Keratinocyte (primary cell): ENCODE measurements around the gene CACNA1C. TPM values are rescaled to one million over a fixed set of nuclear protein-coding genes. Genes with fewer than 3 reads are reported as not detected.

Source experiments
- DNase-seq: peaks from one replicate; pipeline ENCODE4 v3.0.0-alpha.2; 2011; ENCODE audit warnings: low read depth, missing footprints, low spot score
- FAIRE-seq: peaks from 2 replicates; lab custom pipeline; 2011; peaks lifted over from hg19 to GRCh38; lab: Jason Lieb, UNC
- H2AFZ ChIP-seq: 2 replicates; pipeline ENCODE4 v1.6.0; 2012; ENCODE audit warnings: low read length, control low read depth, inconsistent platforms; ENCODE audit not compliant: control insufficient read depth
- H3K27ac ChIP-seq: 2 replicates; pipeline ENCODE4 v1.5.1; 2011; ENCODE audit warnings: low read length; ENCODE audit not compliant: control insufficient read depth, insufficient read depth
- H3K27me3 ChIP-seq: 3 replicates; pipeline ENCODE4 v1.6.0; 2011; ENCODE audit warnings: low read length; ENCODE audit not compliant: control insufficient read depth, insufficient read depth; ENCODE audit errors: extremely low read depth
- H3K36me3 ChIP-seq, 2 experiments: 2 replicates in 1 of 2; 3 replicates in 1 of 2; pipeline ENCODE4 v1.5.1; 2011; ENCODE audit warnings: low read length in 2 of 2, mild to moderate bottlenecking in 1 of 2; ENCODE audit not compliant: control insufficient read depth in 2 of 2, insufficient read depth in 2 of 2; ENCODE audit errors: extremely low read depth in 1 of 2
- H3K4me1 ChIP-seq: 3 replicates; pipeline ENCODE4 v1.5.1; 2011; ENCODE audit warnings: low read length; ENCODE audit not compliant: control insufficient read depth, insufficient read depth; ENCODE audit errors: extremely low read depth
- H3K4me2 ChIP-seq: 3 replicates; pipeline ENCODE4 v1.6.0; 2011; ENCODE audit warnings: low read depth, low read length; ENCODE audit not compliant: control insufficient read depth, insufficient read depth; ENCODE audit errors: extremely low read depth
- H3K4me3 ChIP-seq, 3 experiments: fragments of 200-600 bp in 1 of 3; sonication (generic) in 1 of 3; 2 replicates in 2 of 3; 3 replicates in 1 of 3; pipeline ENCODE4 v1.5.1; 2011 to 2016; ENCODE audit warnings: low read length in 3 of 3, mild to moderate bottlenecking in 3 of 3, control low read depth in 2 of 3, inconsistent platforms in 1 of 3, low read depth in 1 of 3, mixed read lengths in 1 of 3, mixed run types in 1 of 3, moderate library complexity in 1 of 3; ENCODE audit not compliant: control insufficient read depth in 2 of 3, insufficient read depth in 2 of 3; ENCODE audit errors: extremely low read depth in 1 of 3
- H3K79me2 ChIP-seq: 2 replicates; pipeline ENCODE4 v1.6.0; 2012; ENCODE audit warnings: low read length; ENCODE audit not compliant: control insufficient read depth, insufficient read depth
- H3K9ac ChIP-seq: 3 replicates; pipeline ENCODE4 v1.6.0; 2011; ENCODE audit warnings: low read length; ENCODE audit not compliant: control insufficient read depth, insufficient read depth; ENCODE audit errors: extremely low read depth
- H3K9me1 ChIP-seq: 3 replicates; pipeline ENCODE4 v1.6.0; 2011; ENCODE audit warnings: low read length; ENCODE audit not compliant: control insufficient read depth, insufficient read depth; ENCODE audit errors: extremely low read depth
- H3K9me3 ChIP-seq: 2 replicates; pipeline ENCODE4 v1.5.1; 2012; ENCODE audit warnings: low read depth, low read length; ENCODE audit not compliant: control insufficient read depth
- H4K20me1 ChIP-seq: 3 replicates; pipeline ENCODE4 v1.6.0; 2011; ENCODE audit warnings: low read length; ENCODE audit not compliant: control insufficient read depth, insufficient read depth; ENCODE audit errors: extremely low read depth
- CTCF ChIP-seq, 3 experiments: IDR thresholded peaks in 1 of 3; conservative IDR thresholded peaks in 1 of 3; optimal IDR thresholded peaks in 1 of 3; 2 replicates in 2 of 3; 3 replicates in 1 of 3; pipeline versions ENCODE3 to v1.5.1; 2011; ENCODE audit warnings: low read length in 3 of 3, mild to moderate bottlenecking in 3 of 3, moderate library complexity in 2 of 3, control low read depth in 1 of 3, inconsistent platforms in 1 of 3; ENCODE audit not compliant: insufficient read depth in 2 of 3; ENCODE audit errors: extremely low read depth in 1 of 3
- EZH2 ChIP-seq: IDR thresholded peaks from one replicate; pipeline ENCODE4 v1.6.1; 2012; ENCODE audit warnings: inconsistent platforms, mild to moderate bottlenecking, low read length, moderate library complexity
- dilution Hi-C: fragments of 300-500 bp; cut with MboI; formaldehyde crosslinking; loops from one replicate; pipeline ENCODE4 v1.7.0; 2020; ENCODE audit warnings: low sequenced_read_pairs; ENCODE audit not compliant: extremely low pct_ligation_motif_present
- polyA plus RNA-seq, 5 experiments: library from polyadenylated mRNA; depleted of rRNA in 3 of 5; stranded (reverse) in 3 of 5; stranded (forward) in 1 of 5; unstranded in 1 of 5; fragments of >200 nt; gene quantifications; 1 replicate in 1 of 5; 2 replicates in 3 of 5; 3 replicates in 1 of 5; pipeline versions ENCODE4 v1.2.1 to v1.2.3, GENCODE V29; 2011 to 2012; ENCODE audit warnings: missing spikeins in 2 of 5, low read depth in 1 of 5, low replicate concordance in 1 of 5

CACNA1C gene
- polyA plus RNA-seq, 1 donor (not counting 4 experiments of a cell fraction or from before 2014, with no cell fraction given), result not detected

- Histone ChIP-seq H3K27me3 (no peaks in the 10 kb centered on the region), H3K4me3 (no peak overlapping the region), H3K79me2 (no peaks in the 10 kb centered on the region), H3K4me1 (no peaks in the 10 kb centered on the region), H3K9ac (no peak overlapping the region), H3K27ac (no peak overlapping the region), H3K9me3 (peaks cover 2% of the 10 kb centered on the region), H2AFZ (no peak overlapping the region), H3K4me2 (no peak overlapping the region), H4K20me1 (no peaks in the 10 kb centered on the region), H3K36me3 (no peaks in the 10 kb centered on the region), H3K9me1 (no peaks in the 10 kb centered on the region)
- no peak for DNase-seq
- TF ChIP-seq EZH2 (no peak), CTCF (optimal IDR thresholded peaks at IDR 0.05 in 1 of 3, IDR thresholded peaks at IDR 0.05 in 1 of 3, conservative IDR thresholded peaks at IDR 0.05 in 1 of 3; ENCODE audit: extremely low read depth in 1 of 3, insufficient read depth in 2 of 3, low read length in 3 of 3) (no peak)
- dilution Hi-C loops, result no loop called here
- no peak for FAIRE-seq
These were observed 403.5 kb downstream of the CACNA1C start for GRCh38 chr12:2456122-2456812.

GRCh38 chr12:2456813-2457186 lies 404.0 kb downstream of the CACNA1C start:
- Histone ChIP-seq H4K20me1 (no peaks in the 10 kb centered on the region), H3K27me3 (no peaks in the 10 kb centered on the region), H2AFZ (no peak overlapping the region), H3K4me1 (no peaks in the 10 kb centered on the region), H3K9me1 (no peaks in the 10 kb centered on the region), H3K4me2 (no peak overlapping the region), H3K9ac (no peak overlapping the region), H3K36me3 (no peaks in the 10 kb centered on the region), H3K9me3 (peaks cover 2% of the 10 kb centered on the region), H3K27ac (no peak overlapping the region), H3K79me2 (no peaks in the 10 kb centered on the region), H3K4me3 (no peak overlapping the region)
- TF ChIP-seq EZH2 (no peak), CTCF (optimal IDR thresholded peaks at IDR 0.05 in 1 of 3, IDR thresholded peaks at IDR 0.05 in 1 of 3, conservative IDR thresholded peaks at IDR 0.05 in 1 of 3; ENCODE audit: extremely low read depth in 1 of 3, insufficient read depth in 2 of 3, low read length in 3 of 3) (no peak)
- FAIRE-seq (no peak), DNase-seq (no peak)
- dilution Hi-C loops, result no loop called here
